Ishikawa (cell line): ENCODE data around the gene SUFU.

Source experiments
- CEBPB ChIP-seq: IDR thresholded peaks from 2 replicates; pipeline ENCODE4 v1.6.1; 2012
- CREB1 ChIP-seq: IDR thresholded peaks from 2 replicates; pipeline ENCODE4 v1.6.1; 2012; ENCODE audit warnings: low read depth
- EGR1 ChIP-seq: IDR thresholded peaks from 2 replicates; pipeline ENCODE4 v1.6.1; 2012
- EP300 ChIP-seq: IDR thresholded peaks from 2 replicates; pipeline ENCODE4 v1.6.1; 2012; ENCODE audit warnings: borderline replicate concordance
- FOXM1 ChIP-seq: IDR thresholded peaks from 2 replicates; pipeline ENCODE4 v1.6.1; 2012; ENCODE audit warnings: low read depth, borderline replicate concordance
- NFIC ChIP-seq: IDR thresholded peaks from 2 replicates; pipeline ENCODE4 v1.6.1; 2012
- RAD21 ChIP-seq: IDR thresholded peaks from 2 replicates; pipeline ENCODE4 v1.6.1; 2012; ENCODE audit warnings: low read depth
- TAF1 ChIP-seq: IDR thresholded peaks from 2 replicates; pipeline ENCODE4 v1.6.1; 2012; ENCODE audit warnings: low read depth, mild to moderate bottlenecking
- TCF12 ChIP-seq: IDR thresholded peaks from 2 replicates; pipeline ENCODE4 v1.6.1; 2012; ENCODE audit warnings: low read depth
- TEAD4 ChIP-seq: IDR thresholded peaks from 2 replicates; pipeline ENCODE4 v1.6.1; 2012
- USF1 ChIP-seq: IDR thresholded peaks from 2 replicates; pipeline ENCODE4 v1.6.1; 2012
- YY1 ChIP-seq: IDR thresholded peaks from 2 replicates; pipeline ENCODE4 v1.6.1; 2012; ENCODE audit warnings: low read depth
- ZBTB7A ChIP-seq: IDR thresholded peaks from 2 replicates; pipeline ENCODE4 v1.6.1; 2012; ENCODE audit warnings: low read depth
- TF ChIP-seq, protein P1 (sequence below): IDR thresholded peaks from 2 replicates; pipeline ENCODE4 v1.6.1; 2012
- TF ChIP-seq, protein P2 (sequence below): IDR thresholded peaks from 2 replicates; pipeline ENCODE4 v1.6.1; 2012; ENCODE audit warnings: low read depth, mild to moderate bottlenecking

The SUFU gene

DNA sequence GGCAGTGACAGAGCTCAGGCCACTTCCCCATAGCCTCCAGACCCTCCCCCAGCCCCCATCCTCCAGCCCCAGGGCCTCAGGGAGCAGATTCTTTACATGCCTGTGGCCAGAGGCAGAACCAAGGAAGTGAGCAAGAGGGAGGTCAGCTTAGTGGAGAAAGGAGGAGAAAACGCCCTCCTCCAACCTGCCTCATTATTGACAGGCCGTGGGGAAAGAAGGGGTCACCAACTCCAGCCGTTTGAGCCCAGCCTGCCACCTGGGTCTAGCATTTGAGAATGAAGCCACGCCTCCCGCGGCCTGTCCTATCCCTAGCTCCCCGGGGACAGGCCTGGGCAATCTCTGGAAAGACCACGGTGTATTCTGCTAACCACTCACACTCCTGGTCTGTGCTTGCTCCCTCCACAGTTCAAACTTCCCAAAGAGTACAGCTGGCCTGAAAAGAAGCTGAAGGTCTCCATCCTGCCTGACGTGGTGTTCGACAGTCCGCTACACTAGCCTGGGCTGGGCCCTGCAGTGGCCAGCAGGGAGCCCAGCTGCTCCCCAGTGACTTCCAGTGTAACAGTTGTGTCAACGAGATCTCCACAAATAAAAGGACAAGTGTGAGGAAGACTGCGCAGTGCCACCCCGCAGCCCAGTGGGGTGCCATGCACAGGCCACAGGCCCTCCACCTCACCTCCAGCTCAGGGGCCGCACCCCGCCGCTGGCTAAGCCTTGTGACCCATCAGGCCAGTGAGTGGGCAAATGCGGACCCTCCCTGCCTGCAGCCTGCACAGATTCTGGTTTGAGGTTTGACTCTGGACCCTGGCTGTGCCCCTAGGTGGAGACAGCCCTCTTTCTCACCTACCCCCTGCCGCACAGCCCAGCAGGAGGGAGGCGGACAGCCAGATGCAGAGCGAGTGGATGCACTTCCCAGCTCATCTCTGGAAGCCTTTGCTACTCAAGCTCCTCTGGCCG is 126.2 kb downstream of the SUFU start:
- TF ChIP-seq TAF1 = no peak
- TF ChIP-seq CEBPB = no peak
- TF ChIP-seq, protein P1, sequence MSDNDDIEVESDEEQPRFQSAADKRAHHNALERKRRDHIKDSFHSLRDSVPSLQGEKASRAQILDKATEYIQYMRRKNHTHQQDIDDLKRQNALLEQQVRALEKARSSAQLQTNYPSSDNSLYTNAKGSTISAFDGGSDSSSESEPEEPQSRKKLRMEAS = no peak
- TF ChIP-seq ZBTB7A = no peak
- TF ChIP-seq TEAD4 = peak; percentile 87
- no peak for TF ChIP-seq CREB1

GRCh38 chr10:102630663-102631062 is 126.9 kb downstream of the SUFU start:
- no peak for TF ChIP-seq TEAD4
- no peak for TF ChIP-seq CEBPB
- no peak for TF ChIP-seq USF1
- TF ChIP-seq RAD21 = no peak
- no peak for TF ChIP-seq TCF12
- TF ChIP-seq CREB1 = no peak
- TF ChIP-seq FOXM1 = no peak
- TF ChIP-seq, protein P2, sequence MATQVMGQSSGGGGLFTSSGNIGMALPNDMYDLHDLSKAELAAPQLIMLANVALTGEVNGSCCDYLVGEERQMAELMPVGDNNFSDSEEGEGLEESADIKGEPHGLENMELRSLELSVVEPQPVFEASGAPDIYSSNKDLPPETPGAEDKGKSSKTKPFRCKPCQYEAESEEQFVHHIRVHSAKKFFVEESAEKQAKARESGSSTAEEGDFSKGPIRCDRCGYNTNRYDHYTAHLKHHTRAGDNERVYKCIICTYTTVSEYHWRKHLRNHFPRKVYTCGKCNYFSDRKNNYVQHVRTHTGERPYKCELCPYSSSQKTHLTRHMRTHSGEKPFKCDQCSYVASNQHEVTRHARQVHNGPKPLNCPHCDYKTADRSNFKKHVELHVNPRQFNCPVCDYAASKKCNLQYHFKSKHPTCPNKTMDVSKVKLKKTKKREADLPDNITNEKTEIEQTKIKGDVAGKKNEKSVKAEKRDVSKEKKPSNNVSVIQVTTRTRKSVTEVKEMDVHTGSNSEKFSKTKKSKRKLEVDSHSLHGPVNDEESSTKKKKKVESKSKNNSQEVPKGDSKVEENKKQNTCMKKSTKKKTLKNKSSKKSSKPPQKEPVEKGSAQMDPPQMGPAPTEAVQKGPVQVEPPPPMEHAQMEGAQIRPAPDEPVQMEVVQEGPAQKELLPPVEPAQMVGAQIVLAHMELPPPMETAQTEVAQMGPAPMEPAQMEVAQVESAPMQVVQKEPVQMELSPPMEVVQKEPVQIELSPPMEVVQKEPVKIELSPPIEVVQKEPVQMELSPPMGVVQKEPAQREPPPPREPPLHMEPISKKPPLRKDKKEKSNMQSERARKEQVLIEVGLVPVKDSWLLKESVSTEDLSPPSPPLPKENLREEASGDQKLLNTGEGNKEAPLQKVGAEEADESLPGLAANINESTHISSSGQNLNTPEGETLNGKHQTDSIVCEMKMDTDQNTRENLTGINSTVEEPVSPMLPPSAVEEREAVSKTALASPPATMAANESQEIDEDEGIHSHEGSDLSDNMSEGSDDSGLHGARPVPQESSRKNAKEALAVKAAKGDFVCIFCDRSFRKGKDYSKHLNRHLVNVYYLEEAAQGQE = no peak
- no peak for TF ChIP-seq NFIC
- no peak for TF ChIP-seq TAF1
- no peak for TF ChIP-seq ZBTB7A
- TF ChIP-seq YY1 = no peak
- TF ChIP-seq, protein P1 = no peak
- no peak for TF ChIP-seq EGR1
- TF ChIP-seq EP300 = no peak

DNA sequence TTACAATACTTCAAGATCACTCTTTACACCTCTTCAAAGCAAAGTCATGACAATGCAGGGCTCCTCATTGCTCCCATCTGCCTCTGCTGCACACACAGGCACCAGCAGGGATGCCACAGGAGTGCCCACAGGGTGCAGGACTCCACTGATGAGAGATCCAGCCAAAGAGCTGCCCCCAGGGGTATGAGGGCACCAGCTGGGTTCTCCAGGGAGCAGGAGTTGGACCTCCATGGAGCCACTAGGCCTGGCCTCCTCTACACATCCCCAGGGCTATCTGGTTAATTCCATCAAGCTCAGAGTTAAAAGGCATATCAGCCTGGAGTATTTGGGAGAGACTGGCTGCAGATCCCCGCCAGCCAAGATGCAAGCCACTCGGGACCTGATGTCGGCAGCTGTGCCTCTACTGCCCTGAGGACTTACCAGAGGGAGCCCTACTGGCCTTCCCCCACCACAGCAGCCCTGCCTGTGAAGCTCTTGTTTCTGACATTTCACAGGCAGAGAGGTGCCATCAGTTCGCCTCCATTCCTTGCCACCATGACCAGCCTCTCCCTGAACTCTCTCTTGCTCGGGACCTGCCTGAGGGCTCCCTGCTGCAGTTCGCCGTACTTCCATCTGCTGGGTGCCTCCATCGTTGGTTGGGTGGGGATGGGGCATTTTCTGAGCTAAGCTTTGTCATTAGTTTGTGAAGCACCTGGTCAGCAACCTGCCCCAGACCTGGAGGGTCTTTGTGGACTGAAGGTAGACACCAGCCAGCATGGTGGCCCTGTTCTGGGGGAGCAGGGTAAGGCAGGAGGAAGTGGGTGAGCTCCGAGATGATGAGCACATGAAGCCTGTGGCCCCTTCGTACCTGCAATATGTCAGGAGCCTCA is 128.0 kb downstream of the SUFU start:
- TF ChIP-seq TCF12 = no peak
- no peak for TF ChIP-seq TEAD4
- TF ChIP-seq RAD21 = no peak
- no peak for TF ChIP-seq CEBPB
- TF ChIP-seq, protein P2 = no peak
- TF ChIP-seq, protein P1 = no peak
- TF ChIP-seq CREB1 = no peak
- no peak for TF ChIP-seq ZBTB7A
- no peak for TF ChIP-seq EGR1
- no peak for TF ChIP-seq YY1
- no peak for TF ChIP-seq TAF1
- no peak for TF ChIP-seq FOXM1
- TF ChIP-seq NFIC = no peak
- TF ChIP-seq EP300 = no peak
- TF ChIP-seq USF1 = no peak

DNA sequence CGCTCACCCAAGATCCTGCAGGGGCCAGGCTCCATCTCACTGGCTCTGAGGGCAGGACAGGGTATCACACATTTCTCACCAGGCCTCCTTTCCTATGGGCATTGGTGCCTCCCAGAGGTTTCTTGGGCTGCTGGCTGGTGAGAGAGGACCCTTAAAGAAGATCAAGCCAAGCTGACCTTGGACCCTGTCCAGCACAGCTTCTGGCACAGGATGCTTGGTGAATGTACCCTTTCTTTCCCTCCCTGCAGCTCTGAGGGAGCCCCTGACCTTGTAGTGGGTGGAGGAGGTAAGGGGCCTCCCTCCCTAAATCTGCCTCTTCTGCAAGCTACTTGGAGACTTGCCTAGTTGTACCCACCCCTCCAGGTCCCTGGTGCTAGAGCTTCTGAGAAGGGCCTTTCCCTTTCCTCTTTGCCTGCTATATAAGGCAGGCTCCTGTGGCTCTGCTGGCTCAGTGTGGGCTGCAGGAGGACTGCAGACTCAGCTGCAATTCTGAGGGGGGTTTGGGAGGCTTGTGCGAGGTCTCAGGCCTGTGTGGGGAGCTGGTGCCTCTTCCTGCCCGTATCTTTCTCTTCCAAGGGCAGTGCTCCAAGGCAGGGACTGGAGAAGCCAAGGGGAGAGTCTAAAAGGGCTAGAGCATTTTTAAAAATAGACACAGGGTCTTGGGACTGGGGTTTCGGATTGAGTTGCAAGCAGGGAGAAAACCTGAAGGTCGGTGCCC is 128.8 kb downstream of the SUFU start:
- TF ChIP-seq NFIC (no peak), USF1 (no peak), TCF12 (no peak), CEBPB (no peak), TAF1 (no peak), EP300 (no peak), FOXM1 (no peak), YY1 (no peak), ZBTB7A (no peak), EGR1 (no peak), RAD21 (no peak), CREB1 (no peak), TEAD4 (no peak)
- TF ChIP-seq, protein P2 = no peak
- TF ChIP-seq, protein P1 = no peak
